Measurements from ENCODE around the gene STK25.

STK25 gene

GRCh38 chr2:241507430-241508239, 749 bp downstream of the STK25 start:
- TF ChIP-seq ZIC2 (tag by site-specific recombination; IDR thresholded peaks at IDR 0.05) (peak; percentile 94), SP2 (tag by site-specific recombination; IDR thresholded peaks at IDR 0.05) (peak; percentile 68), KLF1 (tag by site-specific recombination; IDR thresholded peaks at IDR 0.05) (peak; percentile 44; the same call in 1 of the 2 replicates), GLI4 (tag by site-specific recombination; IDR thresholded peaks at IDR 0.05) (no peak), ZBTB20 (tag by site-specific recombination; IDR thresholded peaks at IDR 0.05) (peak; percentile 62), ZEB2 (tag by site-specific recombination; IDR thresholded peaks at IDR 0.05) (0 out of 2 replicates have a peak, but pooled peaks have one; percentile 29), GLIS1 (tag by site-specific recombination; IDR thresholded peaks at IDR 0.05) (peak; percentile 76), ZFP37 (tag by site-specific recombination; IDR thresholded peaks at IDR 0.05) (no peak), ZFHX2 (tag by site-specific recombination; conservative IDR thresholded peaks at IDR 0.05) (peak; percentile 25), PATZ1 (tag by site-specific recombination; IDR thresholded peaks at IDR 0.05) (0 out of 2 replicates have a peak, but pooled peaks have one; percentile 7), ZNF335 (tag by site-specific recombination; conservative IDR thresholded peaks at IDR 0.05) (peak; percentile 39), GLIS2 (tag by site-specific recombination; IDR thresholded peaks at IDR 0.05) (peak; percentile 82), ZBTB10 (tag by site-specific recombination; IDR thresholded peaks at IDR 0.05) (0 out of 2 replicates have a peak, but pooled peaks have one; percentile 55), ZNF423 (tag by site-specific recombination; IDR thresholded peaks at IDR 0.05) (peak; percentile 67; the same call in 1 of the 2 replicates), YY1 (tag by site-specific recombination; IDR thresholded peaks at IDR 0.05) (no peak), ZXDB (tag by site-specific recombination; IDR thresholded peaks at IDR 0.05) (0 out of 2 replicates have a peak, but pooled peaks have one; percentile 32), ZBTB8A (tag by site-specific recombination; IDR thresholded peaks at IDR 0.05) (peak; percentile 65), ZNF341 (tag by site-specific recombination; IDR thresholded peaks at IDR 0.05; ENCODE audit: low read depth) (0 out of 2 replicates have a peak, but pooled peaks have one; percentile 20), SP3 (tag by site-specific recombination; IDR thresholded peaks at IDR 0.05) (peak; percentile 61), ZNF639 (tag by site-specific recombination; IDR thresholded peaks at IDR 0.05) (no peak), HOXA7 (CRISPR knock-in tag; IDR thresholded peaks at IDR 0.05; ENCODE audit: borderline replicate concordance) (no peak), CTCF (tag by site-specific recombination; IDR thresholded peaks at IDR 0.05) (peak; percentile 50), ZNF768 (tag by site-specific recombination; IDR thresholded peaks at IDR 0.05) (no peak), ZBTB26 (tag by site-specific recombination; optimal IDR thresholded peaks at IDR 0.05) (peak; percentile 41), ZNF112 (tag by site-specific recombination; IDR thresholded peaks at IDR 0.05) (no peak)
- ChIA-PET CTCF (interaction anchor here (0.5 to 1.0 kb wide), 2 partner anchors 103 to 759 kb away, joined by 3 read pairs; no protein-coding TSS in a partner anchor), POLR2A (interaction anchor here (0.6 to 1.5 kb wide), 2 partner anchors 10 to 42 kb away, joined by 3 to 4 read pairs; no protein-coding TSS in a partner anchor)
- Histone ChIP-seq H3K36me3 (ENCODE audit: control insufficient read depth in 2 of 2, insufficient read depth in 1 of 2, low read length in 2 of 2) (peaks cover under 1 to 14% of the 10 kb centered on the region in 2 experiments; a peak in 2 of 3 replicates), H3K27ac (ENCODE audit: extremely low read depth, low read depth, low read length) (peak overlapping the region; percentile 67; the same call in 1 of the 2 replicates), H3K9me3 (ENCODE audit: control insufficient read depth, insufficient read depth, low read depth, low read length) (no peaks in the 10 kb centered on the region), H3K4me3 (ENCODE audit: low read depth, low read length) (peak overlapping the region; percentile 76), H3K4me1 (ENCODE audit: control insufficient read depth, insufficient read depth, low read length) (peaks cover 9% of the 10 kb centered on the region; the same call in 1 of the 2 replicates)
